HEK293 (cell line): ENCODE measurements around the gene BRINP2.

Source experiments
- CTCF ChIA-PET: fragments of 350-600 bp; formaldehyde crosslinking; extraction: SDS; loops from one replicate; lab custom pipeline; 2021; ENCODE audit warnings: antibody characterized with exemption; lab: Yijun Ruan, JAX
- POLR2A ChIA-PET: fragments of 300-600 bp; formaldehyde crosslinking; extraction: SDS; loops from one replicate; lab custom pipeline; 2020; ENCODE audit warnings: antibody characterized with exemption, inconsistent platforms; lab: Yijun Ruan, JAX
- H3K27ac ChIP-seq: fragments of 200-500 bp; sonication (Bioruptor generic); 2 replicates; pipeline ENCODE4 v1.5.1; 2014; ENCODE audit warnings: low read depth, low read length, control low read depth, inconsistent platforms; ENCODE audit errors: extremely low read depth
- H3K36me3 ChIP-seq, 2 experiments: fragments of 200-500 bp in 1 of 2; sonication (Bioruptor generic) in 1 of 2; 1 replicate in 1 of 2; 2 replicates in 1 of 2; pipeline ENCODE4 v1.5.1; 2014 to 2017; ENCODE audit warnings: inconsistent platforms in 2 of 2, low read length in 2 of 2; ENCODE audit not compliant: control insufficient read depth in 2 of 2, insufficient read depth in 1 of 2
- H3K4me1 ChIP-seq: fragments of 200-500 bp; sonication (Bioruptor generic); 2 replicates; pipeline ENCODE4 v1.5.1; 2014; ENCODE audit warnings: mild to moderate bottlenecking, low read length, inconsistent platforms; ENCODE audit not compliant: control insufficient read depth, insufficient read depth
- H3K4me3 ChIP-seq: 2 replicates; pipeline ENCODE4 v1.5.1; 2011; ENCODE audit warnings: low read depth, mild to moderate bottlenecking, control low read depth, low read length, moderate library complexity
- H3K9me3 ChIP-seq: fragments of 200-500 bp; sonication (Bioruptor generic); 2 replicates; pipeline ENCODE4 v1.5.1; 2014; ENCODE audit warnings: low read depth, low read length, inconsistent platforms; ENCODE audit not compliant: control insufficient read depth, insufficient read depth
- KLF8 ChIP-seq: fragments of 450-650 bp; formaldehyde crosslinking; IDR thresholded peaks from 2 replicates; pipeline ENCODE4 v1.5.1; 2016; ENCODE audit warnings: missing biosample characterization, missing genetic modification characterization
- ZBTB7A ChIP-seq: fragments of 450-650 bp; formaldehyde crosslinking; IDR thresholded peaks from 2 replicates; pipeline ENCODE4 v1.5.1; 2016; ENCODE audit warnings: low read depth, missing biosample characterization, missing genetic modification characterization
- ZFP3 ChIP-seq: fragments of 450-650 bp; formaldehyde crosslinking; IDR thresholded peaks from 2 replicates; pipeline ENCODE4 v1.5.1; 2016; ENCODE audit warnings: low read depth, missing biosample characterization, missing genetic modification characterization
- ZFP69B ChIP-seq: fragments of 450-650 bp; formaldehyde crosslinking; IDR thresholded peaks from 2 replicates; pipeline ENCODE4 v1.5.1; 2016; ENCODE audit warnings: missing biosample characterization, missing genetic modification characterization
- ZIC2 ChIP-seq: fragments of 450-650 bp; formaldehyde crosslinking; IDR thresholded peaks from 2 replicates; pipeline ENCODE4 v1.5.1; 2016; ENCODE audit warnings: missing biosample characterization, missing genetic modification characterization
- ZNF114 ChIP-seq: fragments of 450-650 bp; formaldehyde crosslinking; IDR thresholded peaks from 2 replicates; pipeline ENCODE4 v1.5.0; 2017; ENCODE audit warnings: missing biosample characterization, missing genetic modification characterization
- ZNF140 ChIP-seq: fragments of 450-650 bp; formaldehyde crosslinking; IDR thresholded peaks from 2 replicates; pipeline ENCODE4 v1.5.1; 2016; ENCODE audit warnings: missing biosample characterization, missing genetic modification characterization
- ZNF16 ChIP-seq: fragments of 450-650 bp; formaldehyde crosslinking; IDR thresholded peaks from 2 replicates; pipeline ENCODE4 v1.5.1; 2016; ENCODE audit warnings: low read depth, missing biosample characterization, missing genetic modification characterization
- ZNF169 ChIP-seq: fragments of 450-650 bp; formaldehyde crosslinking; IDR thresholded peaks from 2 replicates; pipeline ENCODE4 v1.5.1; 2016; ENCODE audit warnings: missing biosample characterization, missing genetic modification characterization
- ZNF473 ChIP-seq: fragments of 450-650 bp; formaldehyde crosslinking; IDR thresholded peaks from 2 replicates; pipeline ENCODE4 v1.5.1; 2017; ENCODE audit warnings: missing biosample characterization, missing genetic modification characterization
- ZNF670 ChIP-seq: fragments of 450-650 bp; formaldehyde crosslinking; IDR thresholded peaks from 2 replicates; pipeline ENCODE4 v1.5.1; 2016; ENCODE audit warnings: missing biosample characterization, missing genetic modification characterization, low read depth
- ZNF792 ChIP-seq: fragments of 450-650 bp; formaldehyde crosslinking; IDR thresholded peaks from 2 replicates; pipeline ENCODE4 v1.5.1; 2016; ENCODE audit warnings: missing biosample characterization, missing genetic modification characterization
- ZNF830 ChIP-seq: fragments of 450-650 bp; IDR thresholded peaks from 2 replicates; pipeline ENCODE4 v1.5.0; 2018; ENCODE audit warnings: missing biosample characterization, missing genetic modification characterization, low read depth, mild to moderate bottlenecking, moderate library complexity
- ZNF843 ChIP-seq: fragments of 450-650 bp; formaldehyde crosslinking; IDR thresholded peaks from 2 replicates; pipeline ENCODE4 v1.5.1; 2016; ENCODE audit warnings: missing biosample characterization, missing genetic modification characterization
- TF ChIP-seq, protein P1 (sequence below): fragments of 450-650 bp; formaldehyde crosslinking; IDR thresholded peaks from 2 replicates; pipeline ENCODE4 v1.5.1; 2016; ENCODE audit warnings: missing biosample characterization, missing genetic modification characterization
- TF ChIP-seq, protein P2 (sequence below): fragments of 450-650 bp; formaldehyde crosslinking; IDR thresholded peaks from 2 replicates; pipeline ENCODE4 v1.5.1; 2016; ENCODE audit warnings: missing biosample characterization, missing genetic modification characterization
- TF ChIP-seq, protein P3 (sequence below): fragments of 450-650 bp; formaldehyde crosslinking; IDR thresholded peaks from 2 replicates; pipeline ENCODE4 v1.5.1; 2016; ENCODE audit warnings: missing biosample characterization, missing genetic modification characterization
- TF ChIP-seq, protein P4 (sequence below): IDR thresholded peaks from 2 replicates; pipeline ENCODE4 v1.6.1; 2011; ENCODE audit warnings: mild to moderate bottlenecking, low read depth, low read length, borderline replicate concordance

Gene BRINP2

DNA sequence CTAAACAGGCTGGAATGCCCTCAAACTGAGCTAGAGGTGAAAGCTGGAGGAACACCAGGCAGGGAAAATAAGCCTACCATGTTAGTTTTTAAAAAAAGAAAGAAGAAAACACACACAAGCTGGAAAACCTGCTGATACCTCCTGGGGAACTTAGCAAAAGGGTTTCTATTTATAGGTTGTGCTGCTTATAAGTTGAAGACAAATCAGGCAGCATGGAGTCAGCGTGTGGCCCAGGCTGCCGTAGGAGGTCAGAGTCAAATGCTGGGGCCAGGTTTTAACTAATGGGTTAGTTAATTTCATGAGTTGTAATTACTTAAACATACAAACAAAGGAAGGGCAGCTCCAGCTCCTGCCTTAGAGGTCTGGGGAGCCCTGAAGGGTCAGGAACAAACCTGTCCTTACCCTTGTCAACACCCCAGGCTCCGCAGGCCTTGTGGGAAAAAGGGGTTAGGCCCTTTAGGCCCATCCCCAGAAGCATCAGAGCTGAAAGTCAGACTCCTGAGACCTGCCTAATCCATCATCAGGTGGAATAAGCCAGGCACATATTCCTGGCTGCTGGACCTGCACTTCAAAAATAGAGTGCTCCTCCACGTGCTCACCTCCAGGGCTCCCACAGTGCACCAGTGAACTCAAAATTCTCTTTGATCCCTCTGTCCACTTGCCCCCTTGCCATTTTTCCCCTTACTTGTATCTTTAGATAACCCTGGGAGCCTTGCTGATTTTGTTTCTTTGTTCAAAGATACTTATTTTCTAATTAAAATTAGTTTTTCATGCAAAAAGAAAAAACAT is 59.7 kb downstream of the BRINP2 start:
- ChIA-PET POLR2A (no interaction called here), CTCF (interaction anchor here (0.6 to 1.2 kb wide), 3 partner anchors 25 to 836 kb away, joined by 3 to 4 read pairs (median 3); no protein-coding TSS in a partner anchor)
- Histone ChIP-seq H3K36me3 (no peaks in the 10 kb centered on the region), H3K4me1 (no peaks in the 10 kb centered on the region), H3K4me3 (no peak overlapping the region), H3K27ac (no peak overlapping the region), H3K9me3 (no peaks in the 10 kb centered on the region)
- peak; percentile 51; the same call in 1 of the 2 replicates for TF ChIP-seq ZIC2 (tag by site-specific recombination)
- TF ChIP-seq ZFP69B = no peak
- TF ChIP-seq, all 188 proteins: peak for 1

DNA sequence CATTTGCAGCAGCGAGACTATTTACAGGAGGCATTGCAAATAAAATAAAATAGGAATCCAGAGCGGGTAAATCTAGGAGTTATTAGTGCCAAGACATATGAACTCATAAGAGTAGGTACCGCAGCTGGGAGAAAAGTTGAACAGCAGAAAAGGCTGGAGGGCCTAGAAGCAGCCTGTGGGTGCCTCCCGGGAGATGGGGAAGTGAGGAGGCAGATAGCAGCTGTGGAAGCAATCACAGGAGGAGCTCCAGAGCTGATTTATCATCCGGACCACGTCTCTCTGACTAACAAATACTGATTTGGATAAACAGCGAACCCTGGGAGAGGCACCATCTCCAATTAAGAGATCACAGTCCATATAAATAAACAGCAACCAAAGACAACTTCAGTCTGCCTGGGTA is 64.6 kb downstream of the BRINP2 start:
- no peaks in the 10 kb centered on the region for H3K9me3 ChIP-seq
- H3K27ac ChIP-seq = no peak overlapping the region
- H3K4me1 ChIP-seq = no peaks in the 10 kb centered on the region
- TF ChIP-seq ZNF114 (no peak), ZFP3 (tag by site-specific recombination) (no peak), KLF8 (tag by site-specific recombination) (no peak)
- POLR2A ChIA-PET = interaction anchor here (0.6 kb wide), 1 partner anchor 8 kb away, joined by 3 read pairs; no protein-coding TSS in a partner anchor
- CTCF ChIA-PET = no interaction called here
- no peaks in the 10 kb centered on the region for H3K36me3 ChIP-seq
- H3K4me3 ChIP-seq = no peak overlapping the region

DNA sequence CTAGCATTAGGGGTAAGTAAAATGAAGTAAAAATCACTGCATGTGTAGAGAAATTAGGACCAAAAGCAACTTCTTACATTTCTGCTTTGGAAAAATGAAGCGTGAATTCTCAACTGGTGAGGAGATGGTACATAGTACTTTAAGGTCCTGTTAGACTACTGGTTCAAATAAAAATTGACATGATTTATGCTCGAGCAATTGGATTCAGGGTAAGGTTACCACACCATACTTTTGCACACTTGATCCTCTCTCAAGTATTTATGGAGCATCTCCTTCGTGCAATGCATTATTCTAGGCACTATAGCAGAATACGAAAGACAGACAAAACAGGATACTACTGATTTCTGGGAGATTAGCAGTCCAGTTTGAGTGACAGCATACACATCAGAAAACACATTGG is 66.2 kb downstream of the BRINP2 start:
- H3K36me3 ChIP-seq = no peaks in the 10 kb centered on the region
- no peak overlapping the region for H3K4me3 ChIP-seq
- no peaks in the 10 kb centered on the region for H3K4me1 ChIP-seq
- TF ChIP-seq, protein P1, sequence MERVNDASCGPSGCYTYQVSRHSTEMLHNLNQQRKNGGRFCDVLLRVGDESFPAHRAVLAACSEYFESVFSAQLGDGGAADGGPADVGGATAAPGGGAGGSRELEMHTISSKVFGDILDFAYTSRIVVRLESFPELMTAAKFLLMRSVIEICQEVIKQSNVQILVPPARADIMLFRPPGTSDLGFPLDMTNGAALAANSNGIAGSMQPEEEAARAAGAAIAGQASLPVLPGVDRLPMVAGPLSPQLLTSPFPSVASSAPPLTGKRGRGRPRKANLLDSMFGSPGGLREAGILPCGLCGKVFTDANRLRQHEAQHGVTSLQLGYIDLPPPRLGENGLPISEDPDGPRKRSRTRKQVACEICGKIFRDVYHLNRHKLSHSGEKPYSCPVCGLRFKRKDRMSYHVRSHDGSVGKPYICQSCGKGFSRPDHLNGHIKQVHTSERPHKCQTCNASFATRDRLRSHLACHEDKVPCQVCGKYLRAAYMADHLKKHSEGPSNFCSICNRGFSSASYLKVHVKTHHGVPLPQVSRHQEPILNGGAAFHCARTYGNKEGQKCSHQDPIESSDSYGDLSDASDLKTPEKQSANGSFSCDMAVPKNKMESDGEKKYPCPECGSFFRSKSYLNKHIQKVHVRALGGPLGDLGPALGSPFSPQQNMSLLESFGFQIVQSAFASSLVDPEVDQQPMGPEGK = no peak
- TF ChIP-seq ZBTB7A (tag by site-specific recombination) = no peak
- TF ChIP-seq ZNF16 (tag by site-specific recombination) = no peak
- TF ChIP-seq, protein P2, sequence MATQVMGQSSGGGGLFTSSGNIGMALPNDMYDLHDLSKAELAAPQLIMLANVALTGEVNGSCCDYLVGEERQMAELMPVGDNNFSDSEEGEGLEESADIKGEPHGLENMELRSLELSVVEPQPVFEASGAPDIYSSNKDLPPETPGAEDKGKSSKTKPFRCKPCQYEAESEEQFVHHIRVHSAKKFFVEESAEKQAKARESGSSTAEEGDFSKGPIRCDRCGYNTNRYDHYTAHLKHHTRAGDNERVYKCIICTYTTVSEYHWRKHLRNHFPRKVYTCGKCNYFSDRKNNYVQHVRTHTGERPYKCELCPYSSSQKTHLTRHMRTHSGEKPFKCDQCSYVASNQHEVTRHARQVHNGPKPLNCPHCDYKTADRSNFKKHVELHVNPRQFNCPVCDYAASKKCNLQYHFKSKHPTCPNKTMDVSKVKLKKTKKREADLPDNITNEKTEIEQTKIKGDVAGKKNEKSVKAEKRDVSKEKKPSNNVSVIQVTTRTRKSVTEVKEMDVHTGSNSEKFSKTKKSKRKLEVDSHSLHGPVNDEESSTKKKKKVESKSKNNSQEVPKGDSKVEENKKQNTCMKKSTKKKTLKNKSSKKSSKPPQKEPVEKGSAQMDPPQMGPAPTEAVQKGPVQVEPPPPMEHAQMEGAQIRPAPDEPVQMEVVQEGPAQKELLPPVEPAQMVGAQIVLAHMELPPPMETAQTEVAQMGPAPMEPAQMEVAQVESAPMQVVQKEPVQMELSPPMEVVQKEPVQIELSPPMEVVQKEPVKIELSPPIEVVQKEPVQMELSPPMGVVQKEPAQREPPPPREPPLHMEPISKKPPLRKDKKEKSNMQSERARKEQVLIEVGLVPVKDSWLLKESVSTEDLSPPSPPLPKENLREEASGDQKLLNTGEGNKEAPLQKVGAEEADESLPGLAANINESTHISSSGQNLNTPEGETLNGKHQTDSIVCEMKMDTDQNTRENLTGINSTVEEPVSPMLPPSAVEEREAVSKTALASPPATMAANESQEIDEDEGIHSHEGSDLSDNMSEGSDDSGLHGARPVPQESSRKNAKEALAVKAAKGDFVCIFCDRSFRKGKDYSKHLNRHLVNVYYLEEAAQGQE (tag by site-specific recombination) = no peak
- TF ChIP-seq ZNF830 (tag by site-specific recombination) = no peak
- TF ChIP-seq, protein P3, sequence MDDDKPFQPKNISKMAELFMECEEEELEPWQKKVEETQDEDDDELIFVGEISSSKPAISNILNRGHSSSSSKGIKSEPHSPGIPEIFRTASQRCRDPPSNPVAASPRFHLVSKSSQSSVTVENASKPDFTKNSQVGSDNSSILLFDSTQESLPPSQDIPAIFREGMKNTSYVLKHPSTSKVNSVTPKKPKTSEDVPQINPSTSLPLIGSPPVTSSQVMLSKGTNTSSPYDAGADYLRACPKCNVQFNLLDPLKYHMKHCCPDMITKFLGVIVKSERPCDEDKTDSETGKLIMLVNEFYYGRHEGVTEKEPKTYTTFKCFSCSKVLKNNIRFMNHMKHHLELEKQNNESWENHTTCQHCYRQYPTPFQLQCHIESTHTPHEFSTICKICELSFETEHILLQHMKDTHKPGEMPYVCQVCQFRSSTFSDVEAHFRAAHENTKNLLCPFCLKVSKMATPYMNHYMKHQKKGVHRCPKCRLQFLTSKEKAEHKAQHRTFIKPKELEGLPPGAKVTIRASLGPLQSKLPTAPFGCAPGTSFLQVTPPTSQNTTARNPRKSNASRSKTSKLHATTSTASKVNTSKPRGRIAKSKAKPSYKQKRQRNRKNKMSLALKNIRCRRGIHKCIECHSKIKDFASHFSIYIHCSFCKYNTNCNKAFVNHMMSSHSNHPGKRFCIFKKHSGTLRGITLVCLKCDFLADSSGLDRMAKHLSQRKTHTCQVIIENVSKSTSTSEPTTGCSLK (tag by site-specific recombination) = no peak
- TF ChIP-seq ZNF473 (tag by site-specific recombination) = no peak
- TF ChIP-seq ZNF140 (tag by site-specific recombination) = no peak
- no peak for TF ChIP-seq ZNF843 (tag by site-specific recombination)
- no peak for TF ChIP-seq ZNF792 (tag by site-specific recombination)
- no peak for TF ChIP-seq ZNF169
- no peak for TF ChIP-seq ZNF670 (tag by site-specific recombination)
- TF ChIP-seq, protein P4, sequence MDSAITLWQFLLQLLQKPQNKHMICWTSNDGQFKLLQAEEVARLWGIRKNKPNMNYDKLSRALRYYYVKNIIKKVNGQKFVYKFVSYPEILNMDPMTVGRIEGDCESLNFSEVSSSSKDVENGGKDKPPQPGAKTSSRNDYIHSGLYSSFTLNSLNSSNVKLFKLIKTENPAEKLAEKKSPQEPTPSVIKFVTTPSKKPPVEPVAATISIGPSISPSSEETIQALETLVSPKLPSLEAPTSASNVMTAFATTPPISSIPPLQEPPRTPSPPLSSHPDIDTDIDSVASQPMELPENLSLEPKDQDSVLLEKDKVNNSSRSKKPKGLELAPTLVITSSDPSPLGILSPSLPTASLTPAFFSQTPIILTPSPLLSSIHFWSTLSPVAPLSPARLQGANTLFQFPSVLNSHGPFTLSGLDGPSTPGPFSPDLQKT = no peak
- TF ChIP-seq, all 188 proteins: peak for 0
- Histone ChIP-seq H3K9me3 (no peaks in the 10 kb centered on the region), H3K27ac (no peak overlapping the region)
- POLR2A ChIA-PET = no interaction called here
- CTCF ChIA-PET = no interaction called here
